Ishikawa (cell line): ENCODE data around the gene KIFC1.

ENCODE experiments used
- CEBPB ChIP-seq: IDR thresholded peaks from 2 replicates; pipeline ENCODE4 v1.6.1; 2012
- CREB1 ChIP-seq: IDR thresholded peaks from 2 replicates; pipeline ENCODE4 v1.6.1; 2012; ENCODE audit warnings: low read depth
- EGR1 ChIP-seq: IDR thresholded peaks from 2 replicates; pipeline ENCODE4 v1.6.1; 2012
- EP300 ChIP-seq: IDR thresholded peaks from 2 replicates; pipeline ENCODE4 v1.6.1; 2012; ENCODE audit warnings: borderline replicate concordance
- FOXM1 ChIP-seq: IDR thresholded peaks from 2 replicates; pipeline ENCODE4 v1.6.1; 2012; ENCODE audit warnings: low read depth, borderline replicate concordance
- NFIC ChIP-seq: IDR thresholded peaks from 2 replicates; pipeline ENCODE4 v1.6.1; 2012
- RAD21 ChIP-seq: IDR thresholded peaks from 2 replicates; pipeline ENCODE4 v1.6.1; 2012; ENCODE audit warnings: low read depth
- TAF1 ChIP-seq: IDR thresholded peaks from 2 replicates; pipeline ENCODE4 v1.6.1; 2012; ENCODE audit warnings: low read depth, mild to moderate bottlenecking
- TCF12 ChIP-seq: IDR thresholded peaks from 2 replicates; pipeline ENCODE4 v1.6.1; 2012; ENCODE audit warnings: low read depth
- TEAD4 ChIP-seq: IDR thresholded peaks from 2 replicates; pipeline ENCODE4 v1.6.1; 2012
- YY1 ChIP-seq: IDR thresholded peaks from 2 replicates; pipeline ENCODE4 v1.6.1; 2012; ENCODE audit warnings: low read depth
- ZBTB7A ChIP-seq: IDR thresholded peaks from 2 replicates; pipeline ENCODE4 v1.6.1; 2012; ENCODE audit warnings: low read depth
- TF ChIP-seq, protein P1 (sequence below): IDR thresholded peaks from 2 replicates; pipeline ENCODE4 v1.6.1; 2012; ENCODE audit warnings: low read depth, mild to moderate bottlenecking
- TF ChIP-seq, protein P2 (sequence below): IDR thresholded peaks from 2 replicates; pipeline ENCODE4 v1.6.1; 2012
- TF ChIP-seq, protein P3 (sequence below): IDR thresholded peaks from 2 replicates; pipeline ENCODE4 v1.6.1; 2012

The KIFC1 gene, protein sequence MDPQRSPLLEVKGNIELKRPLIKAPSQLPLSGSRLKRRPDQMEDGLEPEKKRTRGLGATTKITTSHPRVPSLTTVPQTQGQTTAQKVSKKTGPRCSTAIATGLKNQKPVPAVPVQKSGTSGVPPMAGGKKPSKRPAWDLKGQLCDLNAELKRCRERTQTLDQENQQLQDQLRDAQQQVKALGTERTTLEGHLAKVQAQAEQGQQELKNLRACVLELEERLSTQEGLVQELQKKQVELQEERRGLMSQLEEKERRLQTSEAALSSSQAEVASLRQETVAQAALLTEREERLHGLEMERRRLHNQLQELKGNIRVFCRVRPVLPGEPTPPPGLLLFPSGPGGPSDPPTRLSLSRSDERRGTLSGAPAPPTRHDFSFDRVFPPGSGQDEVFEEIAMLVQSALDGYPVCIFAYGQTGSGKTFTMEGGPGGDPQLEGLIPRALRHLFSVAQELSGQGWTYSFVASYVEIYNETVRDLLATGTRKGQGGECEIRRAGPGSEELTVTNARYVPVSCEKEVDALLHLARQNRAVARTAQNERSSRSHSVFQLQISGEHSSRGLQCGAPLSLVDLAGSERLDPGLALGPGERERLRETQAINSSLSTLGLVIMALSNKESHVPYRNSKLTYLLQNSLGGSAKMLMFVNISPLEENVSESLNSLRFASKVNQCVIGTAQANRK

DNA sequence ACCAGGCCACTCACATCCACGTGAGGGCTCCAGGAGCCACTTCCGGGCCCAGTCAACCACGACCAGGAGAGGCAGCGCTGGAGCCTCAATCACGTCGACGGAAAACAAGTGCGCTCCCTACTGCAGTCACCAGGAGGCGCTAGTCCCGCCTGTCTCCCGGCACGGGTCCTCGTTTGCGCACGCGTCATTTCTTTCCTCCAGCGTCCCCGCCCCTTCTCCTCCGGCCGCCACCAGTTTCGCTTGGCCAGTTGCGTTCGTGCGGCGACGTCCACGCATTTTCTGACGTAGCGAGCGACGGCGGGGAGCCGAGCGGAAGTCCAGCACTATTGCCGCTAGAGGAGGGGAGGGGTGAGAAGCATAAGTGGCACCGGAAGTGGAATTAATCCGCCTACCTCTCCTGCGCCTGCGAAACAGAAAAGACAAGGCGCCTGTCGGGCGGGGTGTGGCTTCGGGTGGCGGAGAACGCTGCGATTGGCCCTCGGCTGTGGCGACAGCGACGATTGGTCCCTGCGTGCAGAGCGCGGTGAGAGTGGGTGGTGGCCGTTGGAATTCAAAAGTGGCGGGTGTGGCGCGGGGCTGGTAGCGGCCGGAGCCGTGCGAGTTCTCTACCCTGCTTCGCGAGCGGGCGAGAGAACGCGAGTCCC, at the start of gene KIFC1:
Gene KIFC1 (plus strand): TSS at position 546 of the 644 bp plus-strand sequence. CDS start 163 bp downstream, outside the sequence.
- TF ChIP-seq, protein P1, sequence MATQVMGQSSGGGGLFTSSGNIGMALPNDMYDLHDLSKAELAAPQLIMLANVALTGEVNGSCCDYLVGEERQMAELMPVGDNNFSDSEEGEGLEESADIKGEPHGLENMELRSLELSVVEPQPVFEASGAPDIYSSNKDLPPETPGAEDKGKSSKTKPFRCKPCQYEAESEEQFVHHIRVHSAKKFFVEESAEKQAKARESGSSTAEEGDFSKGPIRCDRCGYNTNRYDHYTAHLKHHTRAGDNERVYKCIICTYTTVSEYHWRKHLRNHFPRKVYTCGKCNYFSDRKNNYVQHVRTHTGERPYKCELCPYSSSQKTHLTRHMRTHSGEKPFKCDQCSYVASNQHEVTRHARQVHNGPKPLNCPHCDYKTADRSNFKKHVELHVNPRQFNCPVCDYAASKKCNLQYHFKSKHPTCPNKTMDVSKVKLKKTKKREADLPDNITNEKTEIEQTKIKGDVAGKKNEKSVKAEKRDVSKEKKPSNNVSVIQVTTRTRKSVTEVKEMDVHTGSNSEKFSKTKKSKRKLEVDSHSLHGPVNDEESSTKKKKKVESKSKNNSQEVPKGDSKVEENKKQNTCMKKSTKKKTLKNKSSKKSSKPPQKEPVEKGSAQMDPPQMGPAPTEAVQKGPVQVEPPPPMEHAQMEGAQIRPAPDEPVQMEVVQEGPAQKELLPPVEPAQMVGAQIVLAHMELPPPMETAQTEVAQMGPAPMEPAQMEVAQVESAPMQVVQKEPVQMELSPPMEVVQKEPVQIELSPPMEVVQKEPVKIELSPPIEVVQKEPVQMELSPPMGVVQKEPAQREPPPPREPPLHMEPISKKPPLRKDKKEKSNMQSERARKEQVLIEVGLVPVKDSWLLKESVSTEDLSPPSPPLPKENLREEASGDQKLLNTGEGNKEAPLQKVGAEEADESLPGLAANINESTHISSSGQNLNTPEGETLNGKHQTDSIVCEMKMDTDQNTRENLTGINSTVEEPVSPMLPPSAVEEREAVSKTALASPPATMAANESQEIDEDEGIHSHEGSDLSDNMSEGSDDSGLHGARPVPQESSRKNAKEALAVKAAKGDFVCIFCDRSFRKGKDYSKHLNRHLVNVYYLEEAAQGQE: no peak
- TF ChIP-seq FOXM1: peak; percentile 89
- TF ChIP-seq EP300: peak; percentile 56
- no peak for TF ChIP-seq YY1
- TF ChIP-seq CREB1: peak; percentile 86
- TF ChIP-seq, protein P2, sequence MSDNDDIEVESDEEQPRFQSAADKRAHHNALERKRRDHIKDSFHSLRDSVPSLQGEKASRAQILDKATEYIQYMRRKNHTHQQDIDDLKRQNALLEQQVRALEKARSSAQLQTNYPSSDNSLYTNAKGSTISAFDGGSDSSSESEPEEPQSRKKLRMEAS: peak; percentile 95
- no peak for TF ChIP-seq EGR1
- peak; percentile 57; the same call in 1 of the 2 replicates for TF ChIP-seq TAF1
- TF ChIP-seq, protein P3, sequence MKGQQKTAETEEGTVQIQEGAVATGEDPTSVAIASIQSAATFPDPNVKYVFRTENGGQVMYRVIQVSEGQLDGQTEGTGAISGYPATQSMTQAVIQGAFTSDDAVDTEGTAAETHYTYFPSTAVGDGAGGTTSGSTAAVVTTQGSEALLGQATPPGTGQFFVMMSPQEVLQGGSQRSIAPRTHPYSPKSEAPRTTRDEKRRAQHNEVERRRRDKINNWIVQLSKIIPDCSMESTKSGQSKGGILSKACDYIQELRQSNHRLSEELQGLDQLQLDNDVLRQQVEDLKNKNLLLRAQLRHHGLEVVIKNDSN: peak; percentile 60
- TF ChIP-seq RAD21: peak; percentile 55; the same call in 1 of the 2 replicates
- peak; percentile 43; the same call in 1 of the 2 replicates for TF ChIP-seq TCF12
- TF ChIP-seq NFIC: no peak
- TF ChIP-seq ZBTB7A: no peak
- TF ChIP-seq TEAD4: peak; percentile 15
- no peak for TF ChIP-seq CEBPB

DNA sequence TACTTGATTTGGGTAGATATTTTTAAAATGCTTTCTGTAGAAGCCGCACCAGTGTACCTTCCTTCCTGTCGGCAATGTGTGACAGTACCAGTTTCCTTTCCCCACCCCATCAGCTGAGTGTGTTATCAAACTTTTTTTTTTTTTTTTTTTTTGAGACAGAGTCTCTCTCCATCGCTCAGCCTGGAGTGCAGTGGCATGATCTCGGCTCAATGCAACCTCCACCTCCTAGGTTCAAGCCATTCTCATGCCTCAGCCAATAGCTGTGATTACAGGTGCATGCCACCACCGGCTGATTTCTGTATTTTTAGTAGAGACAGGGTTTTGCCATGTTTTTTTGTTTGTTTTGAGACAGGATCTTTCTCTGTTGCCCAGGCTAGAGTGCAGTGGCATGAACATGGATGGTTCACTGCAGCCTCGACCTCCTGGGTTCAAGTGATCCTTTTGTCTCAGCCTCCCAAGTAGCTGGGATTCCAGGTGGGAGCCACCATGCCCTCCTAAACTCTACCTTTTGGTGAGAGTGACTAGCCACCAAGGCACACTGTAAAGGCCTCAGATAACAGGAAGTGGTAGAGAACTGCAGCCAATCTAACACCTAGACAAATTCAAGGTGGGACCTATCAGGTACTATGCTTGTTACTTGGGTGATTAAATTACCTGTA, 47.5 kb upstream of the KIFC1 start:
- TF ChIP-seq, protein P3: no peak
- TF ChIP-seq TAF1 (no peak), YY1 (no peak), EGR1 (no peak), RAD21 (no peak), TEAD4 (no peak), NFIC (no peak), FOXM1 (no peak), CEBPB (no peak), TCF12 (no peak), EP300 (no peak)
- TF ChIP-seq, protein P2: no peak
- TF ChIP-seq, protein P1: no peak

DNA sequence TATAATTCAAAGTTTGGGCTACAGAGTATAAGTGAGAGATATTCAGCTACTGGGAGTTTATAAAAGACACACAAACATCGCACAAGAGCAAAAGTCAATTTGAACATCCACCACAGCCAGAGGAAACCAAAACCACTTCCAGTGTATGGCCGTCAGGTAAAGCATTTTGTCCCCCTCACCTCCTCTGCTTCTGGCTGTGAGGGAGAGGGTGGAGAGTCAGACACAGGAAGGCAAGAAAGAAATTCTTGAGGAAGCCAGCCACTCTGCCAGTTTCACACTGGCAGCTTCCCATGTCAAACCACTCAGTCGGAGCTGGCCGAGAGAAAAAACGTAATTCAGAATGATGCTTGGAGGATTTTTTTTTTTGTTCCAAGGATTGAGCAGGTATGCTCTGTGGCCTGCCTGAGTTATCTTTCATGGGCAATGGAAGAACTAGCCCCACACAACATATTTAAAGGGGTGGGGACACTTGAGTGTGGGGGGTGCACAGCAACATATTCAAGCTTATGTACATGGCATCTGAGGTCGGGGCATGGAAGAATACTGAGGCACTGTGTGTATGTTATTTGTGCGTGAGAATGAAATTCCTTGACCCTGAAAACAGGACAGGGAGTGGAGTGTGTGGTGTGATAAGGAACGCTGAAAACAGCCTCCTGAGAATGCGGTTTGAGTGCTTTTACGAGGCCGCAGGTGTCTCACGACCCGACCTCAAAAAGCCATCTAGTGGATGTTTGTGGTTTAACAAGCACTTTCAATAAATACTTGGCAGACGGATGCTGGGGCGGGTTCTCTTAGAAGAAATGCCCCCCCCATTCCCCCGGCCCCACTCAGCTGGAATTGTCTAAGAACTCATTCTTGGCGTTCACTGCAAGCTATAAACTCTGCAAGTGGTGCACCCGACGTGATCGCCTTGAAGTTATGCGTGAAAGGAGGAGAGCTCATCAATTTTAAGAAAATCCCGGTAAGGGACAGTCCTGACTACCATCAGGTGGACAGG, 46.6 kb upstream of the KIFC1 start:
- peak; percentile 58; the same call in 1 of the 2 replicates for TF ChIP-seq TEAD4
- 0 out of 2 replicates have a peak, but pooled peaks have one; percentile 22 for TF ChIP-seq TCF12
- TF ChIP-seq EP300: no peak
- peak; percentile 60 for TF ChIP-seq RAD21
- TF ChIP-seq, protein P2: no peak
- no peak for TF ChIP-seq TAF1
- TF ChIP-seq CREB1: no peak
- TF ChIP-seq FOXM1: no peak
- TF ChIP-seq YY1: no peak
- no peak for TF ChIP-seq ZBTB7A
- peak; percentile 58 for TF ChIP-seq NFIC
- TF ChIP-seq, protein P1: no peak
- TF ChIP-seq, protein P3: no peak
- TF ChIP-seq EGR1: no peak
- TF ChIP-seq CEBPB: no peak
